ENCODE results near the gene FANCE. TPM values are rescaled to one million over a fixed set of nuclear protein-coding genes. Genes with fewer than 3 reads are reported as not detected.

FANCE gene
- total RNA-seq, 1 donor from 2014 or later = 11.6 TPM

DNA sequence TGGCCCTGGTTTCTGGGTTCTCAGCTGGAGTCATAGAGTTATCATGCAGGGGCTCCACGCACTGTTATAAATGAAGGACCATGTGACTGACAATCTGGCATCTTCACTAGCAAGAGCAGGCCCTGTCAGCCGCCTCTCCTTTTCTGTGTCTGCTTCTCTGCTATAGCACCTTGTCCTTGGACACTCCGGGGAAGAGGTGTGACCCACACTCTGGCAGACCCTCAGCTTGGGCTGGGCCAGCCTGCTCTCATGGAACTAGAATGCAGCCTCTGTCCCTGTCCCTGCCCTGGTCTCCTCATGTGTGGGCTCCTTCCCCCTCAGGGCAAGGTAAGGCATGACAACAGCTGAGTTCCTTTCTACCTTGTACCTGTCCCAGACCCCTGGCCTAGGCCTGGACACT lies 10.9 kb upstream of the FANCE start:
- H3K9me3 Mint-ChIP-seq = no peaks in the 10 kb centered on the region
- H3K27ac Mint-ChIP-seq = no peak overlapping the region
- no peaks in the 10 kb centered on the region for H3K36me3 Mint-ChIP-seq
- TF ChIP-seq, protein P1, sequence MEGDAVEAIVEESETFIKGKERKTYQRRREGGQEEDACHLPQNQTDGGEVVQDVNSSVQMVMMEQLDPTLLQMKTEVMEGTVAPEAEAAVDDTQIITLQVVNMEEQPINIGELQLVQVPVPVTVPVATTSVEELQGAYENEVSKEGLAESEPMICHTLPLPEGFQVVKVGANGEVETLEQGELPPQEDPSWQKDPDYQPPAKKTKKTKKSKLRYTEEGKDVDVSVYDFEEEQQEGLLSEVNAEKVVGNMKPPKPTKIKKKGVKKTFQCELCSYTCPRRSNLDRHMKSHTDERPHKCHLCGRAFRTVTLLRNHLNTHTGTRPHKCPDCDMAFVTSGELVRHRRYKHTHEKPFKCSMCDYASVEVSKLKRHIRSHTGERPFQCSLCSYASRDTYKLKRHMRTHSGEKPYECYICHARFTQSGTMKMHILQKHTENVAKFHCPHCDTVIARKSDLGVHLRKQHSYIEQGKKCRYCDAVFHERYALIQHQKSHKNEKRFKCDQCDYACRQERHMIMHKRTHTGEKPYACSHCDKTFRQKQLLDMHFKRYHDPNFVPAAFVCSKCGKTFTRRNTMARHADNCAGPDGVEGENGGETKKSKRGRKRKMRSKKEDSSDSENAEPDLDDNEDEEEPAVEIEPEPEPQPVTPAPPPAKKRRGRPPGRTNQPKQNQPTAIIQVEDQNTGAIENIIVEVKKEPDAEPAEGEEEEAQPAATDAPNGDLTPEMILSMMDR (conservative IDR thresholded peaks at IDR 0.05) = no peak
- no peak overlapping the region for H3K4me3 Mint-ChIP-seq
- no peaks in the 10 kb centered on the region for H3K27me3 Mint-ChIP-seq
- no peaks in the 10 kb centered on the region for H3K4me1 Mint-ChIP-seq (ENCODE audit: unreplicated experiment)
- no peak for DNase-seq (ENCODE audit: extremely low spot score, unreplicated experiment)

DNA sequence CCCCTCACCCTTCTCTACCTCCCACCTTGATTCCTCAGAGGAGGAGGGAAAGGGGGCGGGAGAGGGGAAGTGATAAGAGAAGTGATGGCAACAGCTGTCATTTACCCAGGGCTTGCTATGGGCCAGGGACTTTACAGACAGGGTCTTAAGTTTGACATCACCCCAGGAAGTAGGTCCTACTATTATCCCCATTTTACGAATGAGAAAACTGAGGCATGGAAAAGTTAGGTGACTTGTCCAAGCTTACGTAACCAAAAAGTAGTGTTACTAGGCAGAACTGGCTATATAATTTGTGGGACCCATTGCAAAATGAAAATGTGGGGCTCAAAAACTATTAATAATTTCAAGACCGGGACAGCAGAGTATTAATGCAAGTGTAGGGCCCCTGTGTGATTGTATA lies 10.5 kb upstream of the FANCE start:
- no peak overlapping the region for H3K4me3 Mint-ChIP-seq
- no peak overlapping the region for H3K27ac Mint-ChIP-seq
- H3K9me3 Mint-ChIP-seq = no peaks in the 10 kb centered on the region
- TF ChIP-seq, protein P1 (conservative IDR thresholded peaks at IDR 0.05) = no peak
- no peak for DNase-seq (ENCODE audit: extremely low spot score, unreplicated experiment)
- no peaks in the 10 kb centered on the region for H3K36me3 Mint-ChIP-seq
- H3K27me3 Mint-ChIP-seq = no peaks in the 10 kb centered on the region
- no peaks in the 10 kb centered on the region for H3K4me1 Mint-ChIP-seq (ENCODE audit: unreplicated experiment)

DNA sequence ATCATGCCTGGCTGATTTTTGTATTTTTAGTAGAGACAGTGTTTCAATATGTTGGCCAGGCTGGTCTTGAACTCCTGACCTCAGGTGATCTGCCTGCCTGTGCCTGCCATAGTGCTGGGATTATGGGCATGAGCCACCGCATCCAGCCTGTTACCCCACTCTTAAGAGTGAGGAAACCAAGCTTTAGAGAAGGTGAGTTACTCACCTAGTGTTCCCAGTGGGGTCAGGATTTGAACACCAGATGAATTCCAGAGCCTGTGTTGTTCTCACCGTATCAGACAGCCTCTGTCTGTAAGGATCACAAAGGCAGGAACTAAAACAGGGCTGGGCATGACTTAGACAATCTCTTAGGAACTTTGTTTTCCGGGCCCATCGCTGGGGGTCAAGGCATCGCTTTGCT lies 9.4 kb upstream of the FANCE start:
- Mint-ChIP-seq H3K27me3 (no peaks in the 10 kb centered on the region), H3K4me3 (no peak overlapping the region), H3K4me1 (ENCODE audit: unreplicated experiment) (no peaks in the 10 kb centered on the region), H3K9me3 (no peaks in the 10 kb centered on the region), H3K36me3 (no peaks in the 10 kb centered on the region), H3K27ac (no peak overlapping the region)
- TF ChIP-seq, protein P1 (conservative IDR thresholded peaks at IDR 0.05) = no peak
- DNase-seq (ENCODE audit: extremely low spot score, unreplicated experiment) = no peak

DNA sequence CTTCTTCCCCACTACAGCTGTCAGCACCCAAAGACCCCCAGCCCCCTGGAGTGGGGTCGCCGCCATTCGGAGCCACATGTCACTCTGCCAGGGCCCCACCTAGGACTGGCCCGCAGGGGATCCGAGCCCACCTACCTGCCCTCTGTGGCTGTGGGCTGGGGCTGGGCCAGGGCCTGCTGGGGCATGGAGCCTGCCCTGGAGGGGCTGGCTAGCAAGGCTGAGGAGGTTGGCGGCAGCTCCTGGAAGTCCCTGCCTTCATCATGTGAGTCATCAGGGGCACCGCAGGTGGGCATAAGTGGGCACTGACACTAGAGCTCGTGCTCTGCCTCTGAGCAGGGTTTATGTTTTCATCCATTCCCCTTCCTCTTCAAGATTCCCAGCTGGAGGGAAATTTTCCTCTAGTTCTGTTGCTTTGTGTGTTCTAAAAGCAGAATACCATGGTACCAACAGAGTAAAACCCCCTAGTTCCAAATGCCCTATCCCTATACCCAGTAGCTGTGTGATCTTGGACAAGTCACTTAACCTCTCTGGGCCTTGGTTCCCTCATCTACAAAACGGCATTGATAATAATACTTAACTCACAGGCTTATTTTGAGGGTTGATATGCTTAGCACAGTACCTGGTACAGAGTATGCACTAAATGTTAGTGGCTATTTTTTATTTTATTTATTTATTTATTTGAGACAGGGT lies 8.7 kb upstream of the FANCE start:
- no peaks in the 10 kb centered on the region for H3K9me3 Mint-ChIP-seq
- TF ChIP-seq, protein P1 (conservative IDR thresholded peaks at IDR 0.05) = no peak
- no peaks in the 10 kb centered on the region for H3K4me1 Mint-ChIP-seq (ENCODE audit: unreplicated experiment)
- H3K4me3 Mint-ChIP-seq = no peak overlapping the region
- no peak for DNase-seq (ENCODE audit: extremely low spot score, unreplicated experiment)
- H3K27me3 Mint-ChIP-seq = no peaks in the 10 kb centered on the region
- no peak overlapping the region for H3K27ac Mint-ChIP-seq
- H3K36me3 Mint-ChIP-seq = no peaks in the 10 kb centered on the region

DNA sequence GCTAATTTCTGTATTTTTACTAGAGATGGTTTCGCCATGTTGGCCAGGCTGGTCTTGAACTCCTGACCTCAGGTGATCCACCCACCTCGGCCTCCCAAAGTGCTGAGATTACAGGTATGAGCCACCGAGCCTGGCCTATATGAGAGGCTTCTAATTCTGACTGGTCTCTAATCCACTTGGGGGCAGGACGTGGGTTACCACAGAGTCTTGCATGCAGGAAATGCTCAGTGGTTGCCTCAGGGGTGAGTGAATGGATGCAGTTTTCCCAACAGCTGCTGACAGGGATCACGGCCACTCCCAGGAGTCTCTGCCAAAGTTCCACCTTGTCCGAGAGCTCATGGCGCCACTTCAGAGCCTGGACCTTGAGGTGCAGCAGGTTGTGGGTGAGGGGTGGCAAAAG lies 6.4 kb upstream of the FANCE start:
- H3K9me3 Mint-ChIP-seq = no peaks in the 10 kb centered on the region
- H3K4me1 Mint-ChIP-seq (ENCODE audit: unreplicated experiment) = no peaks in the 10 kb centered on the region

More for the DNA sequence above, 6.4 kb upstream of the FANCE start:
- no peak overlapping the region for H3K27ac Mint-ChIP-seq
- no peaks in the 10 kb centered on the region for H3K36me3 Mint-ChIP-seq
- TF ChIP-seq, protein P1 (conservative IDR thresholded peaks at IDR 0.05) = no peak
- no peaks in the 10 kb centered on the region for H3K27me3 Mint-ChIP-seq
- DNase-seq (ENCODE audit: extremely low spot score, unreplicated experiment) = no peak
- H3K4me3 Mint-ChIP-seq = no peak overlapping the region
